WTC11 (cell line): ENCODE results near the gene CXCL16. TPM values are rescaled to one million over a fixed set of nuclear protein-coding genes. Genes with fewer than 3 reads are reported as not detected.

Experiments
- ATAC-seq: fragments of 200-7000 bp; cut with Tn5 transposase; 2 replicates; pipeline ENCODE4 v1.10.0; 2021; ENCODE audit warnings: mild to moderate bottlenecking, moderate library complexity
- CTCF ChIA-PET: fragments of 300-600 bp; sonication (Branson Sonifier 250); formaldehyde crosslinking; loops from one replicate; lab custom pipeline; 2021; ENCODE audit warnings: antibody characterized with exemption; lab: Charles Lee
- POLR2A ChIA-PET: fragments of 350-600 bp; sonication (Branson Sonifier 250); formaldehyde crosslinking; loops from one replicate; lab custom pipeline; 2021; ENCODE audit warnings: antibody characterized with exemption; lab: Charles Lee
- DNase-seq: peaks from one replicate; pipeline ENCODE4 v3.0.0; 2021; ENCODE audit warnings: low spot score
- H3K27ac Mint-ChIP-seq: 2 replicates; pipeline ENCODE4 v1.8.0; 2021; ENCODE audit warnings: mixed read lengths
- H3K27me3 Mint-ChIP-seq: 2 replicates; pipeline ENCODE4 v1.8.0; 2021; ENCODE audit warnings: low read depth, mild to moderate bottlenecking, moderate library complexity, mixed read lengths
- H3K36me3 Mint-ChIP-seq: 2 replicates; pipeline ENCODE4 v1.8.0; 2021; ENCODE audit warnings: mixed read lengths
- H3K4me1 Mint-ChIP-seq: 2 replicates; pipeline ENCODE4 v1.8.0; 2022; ENCODE audit warnings: mixed read lengths
- H3K4me3 Mint-ChIP-seq: 2 replicates; pipeline ENCODE4 v1.8.0; 2021; ENCODE audit warnings: mild to moderate bottlenecking, moderate library complexity, mixed read lengths
- H3K9me3 Mint-ChIP-seq: 2 replicates; pipeline ENCODE4 v1.8.0; 2021; ENCODE audit warnings: mixed read lengths
- ATF1 ChIP-seq: sonication (generic); formaldehyde crosslinking; IDR thresholded peaks from 2 replicates; pipeline ENCODE4 v1.8.1; 2023; ENCODE audit warnings: mild to moderate bottlenecking, moderate library complexity, missing genetic modification reagents
- ATF2 ChIP-seq: sonication (generic); formaldehyde crosslinking; IDR thresholded peaks from 2 replicates; pipeline ENCODE4 v1.8.1; 2022; ENCODE audit warnings: low read depth, missing genetic modification reagents, borderline replicate concordance
- E2F1 ChIP-seq: sonication (generic); formaldehyde crosslinking; IDR thresholded peaks from 2 replicates; pipeline ENCODE4 v1.8.0; 2022; ENCODE audit warnings: mild to moderate bottlenecking, missing genetic modification reagents
- E2F4 ChIP-seq: sonication (generic); formaldehyde crosslinking; IDR thresholded peaks from 2 replicates; pipeline ENCODE4 v1.8.1; 2022; ENCODE audit warnings: low read depth, mild to moderate bottlenecking, moderate library complexity, missing genetic modification reagents, borderline replicate concordance
- E2F5 ChIP-seq: sonication (generic); formaldehyde crosslinking; IDR thresholded peaks from 2 replicates; pipeline ENCODE4 v1.8.1; 2022; ENCODE audit warnings: mild to moderate bottlenecking, moderate library complexity, missing genetic modification reagents
- ELF4 ChIP-seq: sonication (generic); formaldehyde crosslinking; IDR thresholded peaks from 2 replicates; pipeline ENCODE4 v1.8.1; 2022; ENCODE audit warnings: low read depth, mild to moderate bottlenecking, moderate library complexity, missing genetic modification reagents
- FOXK1 ChIP-seq: sonication (generic); formaldehyde crosslinking; IDR thresholded peaks from 2 replicates; pipeline ENCODE4 v1.8.0; 2022; ENCODE audit warnings: mild to moderate bottlenecking, moderate library complexity, missing genetic modification reagents
- MXD4 ChIP-seq: fragments of 250-450 bp; sonication (Bioruptor Pico); IDR thresholded peaks from 2 replicates; pipeline ENCODE4 v1.8.0; 2021; ENCODE audit warnings: mild to moderate bottlenecking, moderate library complexity, borderline replicate concordance
- RORB ChIP-seq: fragments of 250-450 bp; sonication (Bioruptor Pico); IDR thresholded peaks from 2 replicates; pipeline ENCODE4 v1.9.0; 2021; ENCODE audit warnings: mild to moderate bottlenecking
- SMAD4 ChIP-seq: sonication (generic); formaldehyde crosslinking; IDR thresholded peaks from 2 replicates; pipeline ENCODE4 v1.8.0; 2022; ENCODE audit warnings: mild to moderate bottlenecking, missing genetic modification reagents
- SP1 ChIP-seq: sonication (generic); formaldehyde crosslinking; conservative IDR thresholded peaks from 2 replicates; pipeline ENCODE4 v1.8.1; 2022; ENCODE audit warnings: missing genetic modification reagents
- ZNF232 ChIP-seq: sonication (generic); formaldehyde crosslinking; IDR thresholded peaks from 2 replicates; pipeline ENCODE4 v1.8.0; 2022; ENCODE audit warnings: mild to moderate bottlenecking, missing genetic modification reagents
- ZNF281 ChIP-seq: sonication (generic); formaldehyde crosslinking; IDR thresholded peaks from 2 replicates; pipeline ENCODE4 v1.8.0; 2023; ENCODE audit warnings: mild to moderate bottlenecking, missing genetic modification reagents
- ZNF425 ChIP-seq: fragments of 250-450 bp; sonication (Bioruptor Pico); conservative IDR thresholded peaks from 2 replicates; pipeline ENCODE4 v1.9.0; 2021; ENCODE audit warnings: mild to moderate bottlenecking
- ZSCAN18 ChIP-seq: fragments of 250-450 bp; sonication (Bioruptor Pico); IDR thresholded peaks from 2 replicates; pipeline ENCODE4 v2.1.2; 2022; ENCODE audit warnings: mild to moderate bottlenecking, moderate library complexity
- total RNA-seq: library from RNA; stranded (reverse); gene quantifications from 3 replicates; pipeline ENCODE4 v1.2.3, GENCODE V29; 2021

CXCL16 gene
- total RNA-seq, 1 experiment from 2014 or later = 3.8 TPM

GRCh38 chr17:4740025-4740351 lies 260 bp upstream of the CXCL16 start (continued):
- TF ChIP-seq SMAD4 = no peak
- TF ChIP-seq MXD4 = no peak
- TF ChIP-seq ATF1 (CRISPR knock-in tag) = no peak

- TF ChIP-seq ZNF281 (CRISPR knock-in tag) (no peak), ZNF425 (CRISPR knock-in tag) (no peak), ZNF232 (no peak), E2F1 (no peak), ATF2 (no peak), MXD4 (no peak), ZSCAN18 (CRISPR knock-in tag) (no peak), ELF4 (no peak), E2F4 (CRISPR knock-in tag) (no peak), FOXK1 (CRISPR knock-in tag) (no peak), SP1 (CRISPR knock-in tag) (no peak), RORB (CRISPR knock-in tag) (no peak), E2F5 (CRISPR knock-in tag) (no peak)
- ChIA-PET POLR2A (interaction anchor here (0.6 kb wide), 1 partner anchor 40 kb away, joined by 8 read pairs; no protein-coding TSS in a partner anchor), CTCF (interaction anchor here (0.8 to 1.0 kb wide), 2 partner anchors 165 to 171 kb away, joined by 3 read pairs; partner anchors contain the start of gene CHRNE)
- peaks cover 13% of the 10 kb centered on the region for H3K4me1 Mint-ChIP-seq
- ATAC-seq (peak; percentile 16), DNase-seq (no peak)
- H3K36me3 Mint-ChIP-seq = no peaks in the 10 kb centered on the region
- peak overlapping the region; percentile 78 for H3K4me3 Mint-ChIP-seq
- H3K9me3 Mint-ChIP-seq = no peaks in the 10 kb centered on the region
- no peak overlapping the region for H3K27ac Mint-ChIP-seq
- peaks cover 81% of the 10 kb centered on the region for H3K27me3 Mint-ChIP-seq
Observed at GRCh38 chr17:4738136-4739121, 1.3 kb downstream of the CXCL16 start.
